ENCODE results near the gene GNPTG. TPM values are rescaled to one million over a fixed set of nuclear protein-coding genes. Genes with fewer than 3 reads are reported as not detected.

The GNPTG gene
- total RNA-seq, 1 donor from 2014 or later = 11.8 TPM

GRCh38 chr16:1366060-1366711 lies 14.5 kb downstream of the GNPTG start:
- no peak overlapping the region for H3K9ac ChIP-seq
- no peaks in the 10 kb centered on the region for H3K4me1 ChIP-seq
- H4K20me1 ChIP-seq (ENCODE audit: low read depth) = peaks cover 32% of the 10 kb centered on the region
- H3K27ac ChIP-seq = no peak overlapping the region
- H3K27me3 Mint-ChIP-seq (ENCODE audit: insufficient read depth, low read depth) = peaks cover 2% of the 10 kb centered on the region
- H3K4me3 ChIP-seq = no peak overlapping the region
- H2AFZ ChIP-seq (replicated peaks) = no peak overlapping the region
- no peaks in the 10 kb centered on the region for H3K9me3 ChIP-seq (ENCODE audit: low read depth)
- peaks cover 6% of the 10 kb centered on the region for H3K36me3 Mint-ChIP-seq
- H3K36me3 ChIP-seq = no peaks in the 10 kb centered on the region
- no peaks in the 10 kb centered on the region for H3K9me3 Mint-ChIP-seq
- H3K4me1 Mint-ChIP-seq = no peaks in the 10 kb centered on the region
- no peaks in the 10 kb centered on the region for H3K27me3 ChIP-seq
- H3K79me2 ChIP-seq (ENCODE audit: low read depth) = peaks cover 7% of the 10 kb centered on the region
- H3K27ac Mint-ChIP-seq = no peak overlapping the region
- no peak overlapping the region for H3K4me3 Mint-ChIP-seq
- TF ChIP-seq EZH2 (IDR thresholded peaks at IDR 0.05) (no peak), EZH2phosphoT487 (IDR thresholded peaks at IDR 0.05) (no peak), CTCF (IDR thresholded peaks at IDR 0.05) (no peak)
- H3F3A ChIP-seq (ENCODE audit: low read depth) = peaks cover 6% of the 10 kb centered on the region
- no peak overlapping the region for H3K4me2 ChIP-seq
- DNase-seq (ENCODE audit: low spot score) = no peak

GRCh38 chr16:1366712-1367299 lies 15.1 kb downstream of the GNPTG start:
- no peak for DNase-seq (ENCODE audit: low spot score)
- TF ChIP-seq EZH2phosphoT487 (IDR thresholded peaks at IDR 0.05) (no peak), EZH2 (IDR thresholded peaks at IDR 0.05) (no peak), CTCF (IDR thresholded peaks at IDR 0.05) (no peak)
- no peaks in the 10 kb centered on the region for H3K36me3 ChIP-seq

GRCh38 chr16:1367486-1368174 lies 15.9 kb downstream of the GNPTG start:
- H3K27me3 Mint-ChIP-seq (ENCODE audit: insufficient read depth, low read depth) = peaks cover 2% of the 10 kb centered on the region
- H3K79me2 ChIP-seq (ENCODE audit: low read depth) = peaks cover 5% of the 10 kb centered on the region
- peaks cover 6% of the 10 kb centered on the region for H3F3A ChIP-seq (ENCODE audit: low read depth)
- no peak overlapping the region for H3K4me2 ChIP-seq
- H3K27ac ChIP-seq = no peak overlapping the region
- H3K4me3 Mint-ChIP-seq = no peak overlapping the region
- H3K9ac ChIP-seq = no peak overlapping the region
- H4K20me1 ChIP-seq (ENCODE audit: low read depth) = peaks cover 24% of the 10 kb centered on the region
- H3K4me3 ChIP-seq = no peak overlapping the region
- DNase-seq (ENCODE audit: low spot score) = no peak
- H3K36me3 Mint-ChIP-seq = peaks cover 6% of the 10 kb centered on the region
- H3K27me3 ChIP-seq = no peaks in the 10 kb centered on the region
- TF ChIP-seq CTCF (IDR thresholded peaks at IDR 0.05) = no peak
- TF ChIP-seq EZH2 (IDR thresholded peaks at IDR 0.05) = no peak
- no peak for TF ChIP-seq EZH2phosphoT487 (IDR thresholded peaks at IDR 0.05)
- no peaks in the 10 kb centered on the region for H3K9me3 Mint-ChIP-seq
- no peaks in the 10 kb centered on the region for H3K9me3 ChIP-seq (ENCODE audit: low read depth)
- H3K27ac Mint-ChIP-seq = no peak overlapping the region
- H3K36me3 ChIP-seq = no peaks in the 10 kb centered on the region
- H2AFZ ChIP-seq (replicated peaks) = no peak overlapping the region
- H3K4me1 ChIP-seq = no peaks in the 10 kb centered on the region
- H3K4me1 Mint-ChIP-seq = no peaks in the 10 kb centered on the region

More at GRCh38 chr16:1366712-1367299, 15.1 kb downstream of the GNPTG start:
- no peak overlapping the region for H2AFZ ChIP-seq (replicated peaks)
- no peak overlapping the region for H3K27ac ChIP-seq
- Mint-ChIP-seq H3K4me3 (no peak overlapping the region), H3K27me3 (ENCODE audit: insufficient read depth, low read depth) (peaks cover 2% of the 10 kb centered on the region), H3K27ac (no peak overlapping the region), H3K9me3 (no peaks in the 10 kb centered on the region), H3K36me3 (peaks cover 6% of the 10 kb centered on the region), H3K4me1 (no peaks in the 10 kb centered on the region)
- no peaks in the 10 kb centered on the region for H3K4me1 ChIP-seq
- peaks cover 32% of the 10 kb centered on the region for H4K20me1 ChIP-seq (ENCODE audit: low read depth)
- no peak overlapping the region for H3K9ac ChIP-seq
- no peaks in the 10 kb centered on the region for H3K9me3 ChIP-seq (ENCODE audit: low read depth)
- no peaks in the 10 kb centered on the region for H3K27me3 ChIP-seq
- H3K79me2 ChIP-seq (ENCODE audit: low read depth) = peaks cover 7% of the 10 kb centered on the region
- H3K4me2 ChIP-seq = no peak overlapping the region
- H3F3A ChIP-seq (ENCODE audit: low read depth) = peaks cover 6% of the 10 kb centered on the region
- H3K4me3 ChIP-seq = no peak overlapping the region
